Stimulated activated CD4-positive, alpha-beta T cell treated with anti-CD3 and anti-CD28 coated beads, TNF-alpha, amount 100 ng/mL, for 24 hours (primary cell): ENCODE measurements around the gene GNB5.
"Not testable (repeated sequence)": the region's sequence is repeated elsewhere in the genome, so short reads cannot be mapped to it uniquely, and the experiment has no call there.

Experiments used
- DNase-seq, 3 experiments: peaks; one replicate each; pipeline ENCODE4 v3.0.0-alpha.2; 2020; ENCODE audit warnings: low read depth in 3 of 3

GNB5 gene

GRCh38 chr15:52093539-52094510 is 97.4 kb downstream of the GNB5 start:
- no peak for DNase-seq

DNA sequence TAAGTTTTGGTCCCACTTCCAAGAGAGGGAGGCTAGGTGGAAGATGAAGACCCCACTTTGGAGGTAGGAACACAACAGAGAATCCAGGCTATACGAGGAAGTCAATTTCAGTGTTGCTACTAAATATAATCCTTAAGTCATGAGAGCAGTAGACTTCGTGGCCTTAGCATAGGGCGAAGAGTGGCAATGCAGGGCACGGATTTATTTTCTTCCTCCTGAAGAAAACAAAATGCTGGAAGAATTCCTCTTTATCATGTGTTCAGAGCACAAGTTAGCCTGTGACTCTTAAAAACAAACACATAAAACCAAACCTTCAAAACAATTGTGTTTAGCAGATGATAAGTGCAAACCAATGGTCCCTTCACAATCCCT is 98.0 kb downstream of the GNB5 start:
- DNase-seq: no peak

GRCh38 chr15:52090193-52090592 is 101.0 kb downstream of the GNB5 start:
- no peak for DNase-seq

GRCh38 chr15:52086011-52086786 is 105.0 kb downstream of the GNB5 start:
- no peak for DNase-seq

- no peak for DNase-seq
Observed at GRCh38 chr15:52085299-52085698, 105.9 kb downstream of the GNB5 start.

- DNase-seq: no peak
Observed at GRCh38 chr15:52083603-52084002, 107.6 kb downstream of the GNB5 start.

DNA sequence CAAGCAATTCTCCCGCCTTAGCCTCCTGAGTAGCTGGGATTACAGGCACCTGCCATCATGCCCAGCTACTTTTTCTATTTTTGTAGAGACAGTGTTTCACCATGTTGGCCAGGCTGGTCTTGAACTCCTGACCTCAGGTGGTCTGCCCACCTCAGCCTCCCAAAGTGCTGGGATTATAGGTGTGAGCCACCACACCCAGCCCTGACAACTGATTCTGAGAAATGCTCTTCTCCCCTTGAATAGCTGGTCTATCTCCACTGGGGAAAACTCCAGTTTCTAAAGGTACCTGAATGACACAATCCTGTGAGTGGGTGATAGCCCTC is 108.2 kb downstream of the GNB5 start:
- DNase-seq: not testable (repeated sequence)

DNA sequence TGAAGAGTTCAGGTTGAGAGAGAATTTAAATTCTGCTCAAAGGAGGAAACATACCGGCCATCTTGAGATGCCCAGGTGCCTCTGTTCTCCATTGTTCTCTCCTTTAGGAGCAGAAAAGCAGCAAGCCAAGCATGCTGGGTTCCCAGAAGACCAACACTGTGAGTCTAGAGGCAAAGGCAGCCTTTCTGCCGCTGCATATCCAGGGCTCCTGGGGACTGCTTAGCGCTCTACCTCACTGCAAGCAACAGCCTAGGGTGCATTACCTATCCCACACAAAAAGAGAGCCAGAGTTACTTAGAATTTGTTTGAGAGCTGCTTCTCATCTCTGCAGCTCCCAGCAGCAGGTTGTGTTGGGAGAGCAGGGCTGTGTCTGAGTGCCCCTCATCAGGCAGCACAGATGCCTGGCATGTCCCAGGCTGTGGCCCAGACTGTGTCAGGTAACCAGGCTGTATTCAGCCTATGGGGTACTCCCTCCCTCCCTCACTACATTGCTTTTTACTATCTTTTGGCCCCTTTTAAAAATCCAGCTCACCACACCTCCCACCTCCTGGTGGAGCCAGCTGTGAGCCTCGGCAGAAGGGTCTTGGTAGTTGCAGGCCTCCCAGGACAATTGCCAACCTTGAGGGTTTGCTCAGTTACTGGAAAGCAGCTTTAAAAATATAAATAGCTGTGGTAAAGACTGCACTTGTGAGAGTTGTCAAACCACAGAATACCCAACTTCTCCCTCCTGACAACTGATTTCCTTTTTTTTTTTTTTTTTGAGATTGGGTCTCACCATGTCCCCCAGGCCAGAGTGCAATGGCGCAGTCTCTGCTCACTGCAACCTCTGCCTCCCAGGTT is 108.8 kb downstream of the GNB5 start:
- DNase-seq: no peak

DNA sequence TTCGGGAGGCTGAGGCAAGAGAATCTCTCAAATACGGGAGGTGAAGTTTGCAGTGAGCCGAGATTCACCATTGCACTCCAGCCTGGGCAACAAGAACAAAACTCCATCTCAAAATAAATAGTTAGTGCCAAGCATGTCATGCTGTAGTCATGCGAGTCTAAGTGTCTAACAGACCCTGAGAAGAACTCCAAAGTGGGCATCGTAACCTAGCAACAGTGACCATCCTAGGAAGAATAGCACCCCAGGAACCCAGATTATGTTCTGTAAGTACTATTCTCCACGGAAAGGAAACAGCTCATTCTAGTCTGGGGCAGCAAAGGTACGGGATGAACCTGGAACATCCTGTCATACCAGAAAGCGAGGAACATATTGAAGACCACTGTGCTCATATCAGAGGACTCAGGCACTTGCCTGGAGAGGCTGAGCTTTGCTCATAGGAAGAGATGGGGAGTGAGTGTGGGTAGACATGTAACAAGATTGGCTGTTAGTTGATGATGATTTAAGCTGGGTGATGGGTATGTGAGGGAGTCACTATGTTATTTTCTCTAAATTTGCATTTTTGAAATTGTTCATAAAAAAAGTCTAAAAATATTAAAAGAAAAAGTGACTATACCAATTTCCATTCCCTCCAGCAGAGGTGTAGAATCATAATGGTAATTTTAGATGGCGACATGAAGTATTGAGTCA is 110.3 kb downstream of the GNB5 start:
- no peak for DNase-seq

DNA sequence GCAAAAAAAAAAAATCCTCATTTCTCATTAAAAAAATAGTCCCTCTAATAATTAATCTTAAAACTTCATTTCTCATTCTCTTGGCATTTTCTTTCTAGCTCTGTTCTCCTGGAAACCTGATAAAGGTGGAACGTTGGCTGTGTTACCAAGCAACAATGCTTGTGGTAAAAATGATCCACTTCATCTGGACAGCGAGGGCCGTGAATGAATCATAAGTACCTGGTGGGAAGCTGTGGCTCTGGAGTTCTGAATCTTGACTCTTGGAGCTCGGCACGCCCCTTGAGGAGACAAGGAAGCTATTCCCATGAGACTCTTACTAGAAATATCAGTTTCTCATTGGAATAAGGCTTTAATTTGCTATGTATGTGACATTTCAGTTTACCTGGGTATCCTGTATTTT is 111.2 kb downstream of the GNB5 start:
- DNase-seq: no peak

DNA sequence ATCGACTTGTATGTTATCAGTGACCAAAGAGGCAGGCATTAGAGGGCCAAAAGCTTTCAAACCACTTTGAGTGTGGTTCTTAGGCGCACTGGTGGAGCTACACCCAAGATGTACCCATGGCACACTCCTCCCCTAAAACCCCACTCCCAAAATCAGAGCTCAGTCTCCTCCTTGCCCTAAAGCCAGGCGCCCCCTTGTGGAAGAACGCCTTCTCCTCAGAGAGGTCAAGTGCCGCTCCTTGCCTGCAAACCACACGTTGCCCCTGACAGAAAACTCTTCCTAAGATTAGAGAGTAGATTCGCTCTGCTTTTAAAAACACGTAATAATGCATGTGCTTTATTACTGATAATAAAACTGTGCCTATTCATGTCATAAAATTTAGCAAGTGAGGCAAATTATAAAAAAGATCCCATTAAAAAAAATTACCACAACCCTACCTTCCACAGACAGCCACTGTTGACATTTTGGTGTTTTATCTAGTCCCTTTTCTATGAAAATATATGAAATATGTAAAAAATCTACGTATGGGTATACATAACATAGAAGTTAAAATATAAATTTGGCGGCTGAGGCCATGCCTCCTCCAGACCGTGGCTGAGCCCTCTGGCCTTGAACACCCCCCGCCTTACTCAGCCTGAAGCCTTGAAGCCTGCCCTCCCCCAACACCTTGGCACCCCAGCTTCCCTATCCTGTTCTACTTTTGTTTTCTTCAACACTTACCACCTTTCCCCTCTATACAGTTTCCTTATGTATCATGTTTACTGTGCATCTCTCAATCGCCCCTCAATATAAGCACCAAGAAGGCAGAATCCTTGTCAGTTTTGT is 112.1 kb downstream of the GNB5 start:
- peak; percentile 65 to 82 (median 77) for DNase-seq

GRCh38 chr15:52078197-52078875 is 112.9 kb downstream of the GNB5 start:
- no peak for DNase-seq

DNA sequence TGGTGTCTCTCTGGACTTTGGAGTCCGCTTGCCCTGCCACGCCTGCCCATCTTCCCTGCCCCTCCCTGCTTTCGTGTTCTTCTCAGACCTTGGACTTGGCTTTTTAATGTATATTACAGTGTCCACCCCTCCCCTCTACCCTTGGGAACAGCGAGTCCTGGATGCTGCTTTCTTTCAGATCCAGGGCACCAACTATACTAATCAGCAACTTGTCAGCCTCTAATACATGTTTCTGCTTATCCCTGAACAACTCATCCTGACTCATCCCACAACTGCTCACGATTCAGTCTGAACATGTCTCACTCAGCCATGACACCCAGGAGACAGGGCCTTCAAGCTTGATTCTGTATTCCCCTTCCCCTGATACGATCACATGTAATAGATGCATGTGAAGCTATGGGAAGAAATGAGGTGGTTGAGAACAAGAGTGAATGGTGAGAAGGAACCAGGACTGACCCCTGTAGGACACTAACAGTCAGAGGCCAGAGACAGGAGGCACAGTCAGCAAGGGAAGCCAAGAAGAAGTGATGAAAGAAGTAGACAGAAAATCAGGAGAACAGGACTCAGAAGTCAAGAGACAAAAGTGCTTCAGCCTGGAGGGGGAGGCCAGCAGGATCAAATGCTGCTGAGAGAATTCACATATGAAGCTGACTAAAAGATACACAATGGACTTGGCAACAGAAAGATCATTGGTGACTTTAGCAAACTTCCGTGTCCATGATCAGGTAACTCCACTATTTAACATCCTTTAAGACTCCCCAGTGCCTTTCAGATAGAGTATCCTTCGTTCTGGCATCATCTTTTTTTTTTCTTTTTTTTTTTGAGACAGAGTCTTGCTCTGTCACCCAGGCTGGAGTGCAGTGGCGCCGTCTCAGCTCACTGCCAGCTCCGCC is 114.1 kb downstream of the GNB5 start:
- DNase-seq: no peak

GRCh38 chr15:52071570-52071969 is 119.6 kb downstream of the GNB5 start:
- DNase-seq: no peak

- DNase-seq: no peak
Observed at GRCh38 chr15:52069559-52069958, 121.6 kb downstream of the GNB5 start.

DNA sequence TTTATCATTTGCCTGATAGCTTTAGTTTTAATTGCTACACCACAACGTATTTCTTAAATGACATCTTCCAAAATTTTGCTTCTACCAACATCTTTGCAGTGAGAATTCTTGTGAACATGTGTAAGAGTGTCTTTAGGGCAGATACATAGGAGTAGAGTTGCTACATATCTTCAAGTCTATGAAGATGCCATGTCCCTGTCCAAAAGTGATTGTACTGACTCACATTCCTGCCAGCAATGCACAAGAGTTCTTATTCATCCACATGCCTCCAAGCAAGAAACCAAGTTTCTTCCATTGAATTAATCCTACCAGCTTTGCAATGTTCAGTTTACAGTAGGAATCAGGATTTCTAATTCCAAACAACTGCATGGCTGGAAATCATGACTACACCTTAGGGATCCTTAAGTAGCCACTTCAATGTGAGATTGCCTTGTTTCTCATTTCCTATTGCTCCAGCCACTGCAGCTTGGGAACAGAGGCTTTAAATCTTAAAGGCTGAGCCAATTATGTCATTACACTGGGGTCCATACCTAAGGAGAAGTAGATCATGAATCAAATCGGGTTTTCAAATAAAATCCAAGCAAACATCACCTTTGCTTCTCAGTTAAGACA is 123.1 kb downstream of the GNB5 start:
- no peak for DNase-seq

- DNase-seq: no peak
Observed at GRCh38 chr15:52067545-52067926, 123.7 kb downstream of the GNB5 start.

DNA sequence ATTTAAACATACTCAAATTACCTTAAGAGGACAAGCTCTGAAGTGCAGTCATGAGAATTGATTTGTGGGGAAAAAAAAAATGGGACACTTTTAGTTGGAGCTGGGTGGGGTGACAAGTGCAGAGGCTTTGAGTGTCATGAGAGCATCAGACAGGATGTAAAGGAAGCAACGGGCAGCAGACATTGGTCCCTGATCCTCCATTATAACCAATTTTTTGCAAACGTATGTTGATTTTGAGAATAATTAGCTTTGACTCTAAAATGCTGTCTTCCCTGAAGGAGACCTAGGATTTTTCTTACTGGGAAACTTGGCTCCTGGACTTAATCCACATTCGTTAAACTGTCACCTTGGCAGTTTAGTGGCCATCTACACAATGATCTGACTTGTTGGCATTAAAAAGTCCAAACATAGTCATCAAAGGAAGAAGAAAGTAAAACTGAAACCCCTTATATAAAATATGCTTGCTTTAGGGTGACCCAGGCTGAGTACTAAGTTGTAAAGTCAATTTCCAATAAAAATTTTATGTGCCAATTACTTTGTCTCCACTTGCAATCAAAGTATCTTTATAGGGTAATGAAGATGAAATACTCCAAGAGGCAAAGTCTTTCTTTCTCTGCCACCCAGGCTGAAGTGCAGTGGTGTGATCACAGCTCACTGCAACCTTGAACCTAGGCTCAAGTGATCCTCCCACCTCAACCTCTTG is 124.2 kb downstream of the GNB5 start:
- DNase-seq: no peak
